Ishikawa (cell line): ENCODE measurements around the gene TIPRL.

Experiments
- CREB1 ChIP-seq: IDR thresholded peaks from 2 replicates; pipeline ENCODE4 v1.6.1; 2012; ENCODE audit warnings: low read depth
- EGR1 ChIP-seq: IDR thresholded peaks from 2 replicates; pipeline ENCODE4 v1.6.1; 2012
- EP300 ChIP-seq: IDR thresholded peaks from 2 replicates; pipeline ENCODE4 v1.6.1; 2012; ENCODE audit warnings: borderline replicate concordance
- MAX ChIP-seq: IDR thresholded peaks from 2 replicates; pipeline ENCODE4 v1.6.1; 2012
- RAD21 ChIP-seq: IDR thresholded peaks from 2 replicates; pipeline ENCODE4 v1.6.1; 2012; ENCODE audit warnings: low read depth
- REST ChIP-seq: IDR thresholded peaks from 2 replicates; pipeline ENCODE4 v1.6.1; 2012; ENCODE audit warnings: low read depth, mild to moderate bottlenecking
- TEAD4 ChIP-seq: IDR thresholded peaks from 2 replicates; pipeline ENCODE4 v1.6.1; 2012
- YY1 ChIP-seq: IDR thresholded peaks from 2 replicates; pipeline ENCODE4 v1.6.1; 2012; ENCODE audit warnings: low read depth

GRCh38 chr1:168178227-168178637 lies 530 bp upstream of the TIPRL start:
- TF ChIP-seq TEAD4, result no peak
- no peak for TF ChIP-seq CREB1
- no peak for TF ChIP-seq YY1
- no peak for TF ChIP-seq MAX
- no peak for TF ChIP-seq RAD21
- no peak for TF ChIP-seq EGR1
- TF ChIP-seq REST, result no peak
- TF ChIP-seq EP300, result no peak
